Activated CD4-positive, CD25-positive, alpha-beta regulatory T cell treated with anti-CD3 and anti-CD28 coated beads, Interleukin-2, amount 50 U/mL, for 72 hours (primary cell): ENCODE results near the gene C1orf198.

Experiments
- DNase-seq: peaks from one replicate; pipeline ENCODE4 v3.0.0; 2021

C1orf198 gene

DNA sequence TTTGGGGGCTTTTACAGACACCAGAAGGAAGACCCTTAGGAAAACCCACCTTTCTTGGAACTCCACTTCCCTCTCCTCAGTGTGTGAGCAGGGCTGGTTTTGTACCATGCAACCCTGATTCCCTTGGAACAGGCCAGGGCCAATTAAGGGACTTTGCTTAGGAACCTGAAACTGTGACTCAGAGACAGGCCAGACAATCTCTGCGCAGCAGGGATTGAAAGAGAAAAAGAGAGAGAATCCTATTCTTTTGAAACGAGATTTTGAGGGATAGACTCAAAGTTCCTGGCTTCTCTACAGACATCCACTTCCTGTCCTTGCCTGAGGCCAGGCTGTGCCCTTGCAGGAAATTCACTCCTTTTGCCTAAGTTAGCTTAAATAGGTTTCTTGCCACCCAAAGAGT lies 23.1 kb upstream of the C1orf198 start:
- no peak for DNase-seq

- DNase-seq = no peak
Observed at GRCh38 chr1:230884646-230885045, 16.3 kb upstream of the C1orf198 start.

DNA sequence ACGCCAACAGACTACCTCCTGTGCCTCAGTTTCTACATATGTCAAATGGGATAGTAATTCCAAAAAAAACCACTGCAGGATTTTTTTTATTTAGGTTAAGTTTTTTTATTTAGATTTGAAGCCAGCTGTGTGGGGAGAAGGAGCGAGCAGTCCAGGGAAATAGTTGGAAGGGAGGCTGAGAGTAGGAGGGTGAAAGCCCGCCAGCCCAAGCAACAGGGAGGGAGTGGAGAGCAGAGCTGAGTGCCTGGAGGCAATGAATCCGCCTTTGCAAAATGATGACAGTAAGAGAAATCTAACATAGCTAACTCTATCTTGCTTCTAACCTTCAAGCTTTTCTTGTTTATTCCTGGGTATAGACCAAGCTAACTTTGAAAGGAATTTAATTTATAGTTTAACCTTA lies 15.6 kb upstream of the C1orf198 start:
- no peak for DNase-seq

GRCh38 chr1:230879778-230880177 lies 11.5 kb upstream of the C1orf198 start:
- DNase-seq = no peak

DNA sequence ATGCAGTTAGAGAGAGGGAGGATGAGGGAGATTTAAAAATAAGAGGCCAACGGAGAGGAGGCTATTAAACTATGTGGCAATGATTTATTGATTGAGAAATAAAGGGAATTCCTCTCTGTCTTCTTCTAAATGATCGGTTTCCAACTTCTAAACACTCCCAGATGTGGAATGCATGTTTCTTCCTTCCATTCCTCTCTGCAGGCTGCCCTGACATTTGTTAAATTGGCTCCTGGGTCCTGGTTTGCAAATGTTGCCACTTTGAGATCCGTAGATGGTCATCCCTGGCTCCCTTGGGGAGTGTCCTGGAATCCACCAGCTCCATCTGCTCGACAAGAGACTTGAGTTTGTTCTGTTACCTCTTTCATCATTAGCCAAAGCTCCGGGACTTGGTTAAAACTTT lies 10.3 kb upstream of the C1orf198 start:
- DNase-seq = no peak

- DNase-seq = no peak
Observed at GRCh38 chr1:230877924-230878590, 9.7 kb upstream of the C1orf198 start.

DNA sequence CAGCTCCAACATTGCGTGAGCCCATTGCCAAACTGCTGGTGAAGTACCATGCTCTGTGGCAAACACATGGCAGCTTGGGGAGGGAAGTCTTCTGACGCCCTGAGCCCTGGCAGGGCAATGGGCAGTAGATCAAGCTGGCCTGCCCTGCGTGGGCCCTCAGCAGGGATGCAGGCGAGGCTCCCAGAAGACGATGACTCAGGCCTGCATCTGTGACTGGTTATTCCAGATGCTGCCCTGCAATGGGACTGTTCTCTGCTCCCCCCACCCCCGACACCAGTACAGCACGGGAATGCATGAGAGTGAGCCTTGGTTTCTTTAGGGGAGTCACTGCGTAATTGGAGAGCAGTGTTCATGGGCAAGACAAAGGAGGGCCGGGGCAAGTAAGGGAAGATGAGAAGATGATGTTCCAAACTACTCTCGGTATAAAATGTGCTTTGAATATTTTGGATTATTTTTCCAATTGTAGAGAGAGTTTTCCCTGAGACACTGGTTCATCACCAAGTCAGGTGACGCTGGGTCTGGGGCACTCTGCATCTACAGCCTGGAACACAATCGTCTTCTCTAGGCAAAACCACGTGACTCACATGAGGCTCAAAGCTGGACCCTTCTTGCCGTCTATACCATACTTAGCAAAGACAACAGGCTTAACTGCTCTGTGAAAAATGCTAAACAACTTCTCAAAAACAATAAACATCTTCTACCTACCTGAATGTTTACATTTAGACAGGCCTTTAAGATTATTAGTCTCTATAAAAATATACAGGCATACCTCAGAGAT lies 9.0 kb upstream of the C1orf198 start:
- no peak for DNase-seq

GRCh38 chr1:230876660-230877059 lies 8.3 kb upstream of the C1orf198 start:
- DNase-seq = no peak

GRCh38 chr1:230875370-230875769 lies 7.0 kb upstream of the C1orf198 start:
- no peak for DNase-seq

- DNase-seq = no peak
Observed at GRCh38 chr1:230870916-230871315, 2.6 kb upstream of the C1orf198 start.

DNA sequence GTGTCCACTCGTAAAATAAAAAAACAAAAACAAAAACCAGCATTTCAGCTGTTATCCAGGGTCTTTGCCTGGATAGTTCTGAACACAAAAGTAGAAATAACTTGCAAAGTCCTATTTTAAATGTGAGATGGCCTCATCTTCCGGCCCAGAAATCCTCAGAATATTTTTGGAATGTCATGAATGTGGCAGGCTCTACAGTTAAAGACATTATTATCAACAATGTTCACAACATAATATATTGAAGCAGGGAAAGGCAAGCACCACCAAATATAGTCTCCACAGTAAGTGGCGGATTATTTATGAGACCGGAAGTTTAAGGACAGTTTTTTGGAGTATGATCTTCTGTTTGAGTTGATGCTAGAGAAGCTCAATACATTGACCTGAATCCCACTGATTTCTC lies 1.2 kb upstream of the C1orf198 start:
- no peak for DNase-seq

DNA sequence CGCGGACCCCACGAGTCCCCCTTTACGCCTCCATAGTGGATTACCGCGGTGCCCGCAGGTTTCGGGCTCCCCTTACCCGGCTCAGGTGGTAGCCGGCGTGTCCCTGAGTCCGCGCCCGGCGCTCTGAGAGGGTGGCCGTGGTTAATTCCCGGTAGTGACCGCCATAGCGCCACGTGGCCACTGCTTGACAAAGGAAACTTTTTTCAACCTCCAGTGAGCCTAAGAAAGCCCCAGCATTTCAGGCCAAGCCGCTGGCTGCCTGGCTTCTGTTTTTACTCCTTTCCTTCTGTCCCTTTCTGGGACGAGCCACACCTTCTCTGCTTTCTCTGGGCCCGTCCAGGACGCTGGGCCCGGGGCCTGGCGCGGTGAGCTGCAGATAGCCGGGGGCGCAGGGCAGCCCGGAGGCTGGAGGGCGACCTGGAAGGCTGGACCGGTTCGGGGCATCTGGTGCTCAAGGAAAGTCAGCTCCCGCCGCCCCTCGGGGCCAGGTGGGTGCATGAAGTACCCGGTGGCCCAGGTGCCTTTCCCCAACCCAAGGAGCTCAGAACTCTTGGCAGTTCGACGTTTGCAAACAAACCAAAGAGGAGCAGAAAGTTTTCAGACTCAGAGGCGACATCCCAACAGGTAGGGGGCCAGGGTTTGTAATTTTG lies 540 bp upstream of the C1orf198 start:
- DNase-seq = no peak

DNA sequence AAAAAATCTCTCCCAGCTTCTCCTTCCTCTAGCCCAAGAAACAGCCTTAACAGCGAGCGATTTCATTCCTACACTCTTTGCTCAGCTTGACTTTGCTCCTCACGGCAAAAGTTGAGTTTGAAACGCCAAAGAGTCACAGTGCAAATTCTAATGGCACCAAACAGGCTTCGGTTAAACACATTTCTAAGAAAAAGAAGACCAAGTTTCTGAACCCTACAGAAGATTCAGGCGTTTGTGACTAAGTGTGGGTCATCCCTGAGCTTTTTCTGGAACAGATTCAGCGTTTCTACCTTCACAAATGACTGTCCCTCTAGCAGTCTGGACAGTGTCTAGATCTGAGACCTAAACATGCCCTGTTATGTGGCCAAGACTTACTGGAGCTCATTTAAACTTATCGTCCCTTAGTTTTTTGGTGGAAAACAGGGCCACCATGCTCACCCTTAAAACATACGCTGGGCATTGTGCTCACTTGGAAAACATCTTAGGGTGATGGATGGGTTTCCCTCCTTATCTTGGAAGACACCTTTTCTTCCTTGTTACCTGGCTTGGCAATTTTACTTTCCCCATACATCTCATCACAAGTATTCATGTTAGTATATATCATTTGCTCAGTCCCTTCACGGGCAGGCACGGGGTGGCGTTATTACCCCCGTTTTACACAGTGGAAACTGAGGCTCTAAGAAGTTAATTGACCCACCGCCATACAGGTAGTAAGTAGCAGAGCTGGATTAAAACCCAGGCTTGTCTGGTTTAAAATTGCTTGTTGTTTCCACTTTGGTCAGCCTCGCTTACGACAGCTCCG lies 1.0 kb downstream of the C1orf198 start:
- DNase-seq = no peak

DNA sequence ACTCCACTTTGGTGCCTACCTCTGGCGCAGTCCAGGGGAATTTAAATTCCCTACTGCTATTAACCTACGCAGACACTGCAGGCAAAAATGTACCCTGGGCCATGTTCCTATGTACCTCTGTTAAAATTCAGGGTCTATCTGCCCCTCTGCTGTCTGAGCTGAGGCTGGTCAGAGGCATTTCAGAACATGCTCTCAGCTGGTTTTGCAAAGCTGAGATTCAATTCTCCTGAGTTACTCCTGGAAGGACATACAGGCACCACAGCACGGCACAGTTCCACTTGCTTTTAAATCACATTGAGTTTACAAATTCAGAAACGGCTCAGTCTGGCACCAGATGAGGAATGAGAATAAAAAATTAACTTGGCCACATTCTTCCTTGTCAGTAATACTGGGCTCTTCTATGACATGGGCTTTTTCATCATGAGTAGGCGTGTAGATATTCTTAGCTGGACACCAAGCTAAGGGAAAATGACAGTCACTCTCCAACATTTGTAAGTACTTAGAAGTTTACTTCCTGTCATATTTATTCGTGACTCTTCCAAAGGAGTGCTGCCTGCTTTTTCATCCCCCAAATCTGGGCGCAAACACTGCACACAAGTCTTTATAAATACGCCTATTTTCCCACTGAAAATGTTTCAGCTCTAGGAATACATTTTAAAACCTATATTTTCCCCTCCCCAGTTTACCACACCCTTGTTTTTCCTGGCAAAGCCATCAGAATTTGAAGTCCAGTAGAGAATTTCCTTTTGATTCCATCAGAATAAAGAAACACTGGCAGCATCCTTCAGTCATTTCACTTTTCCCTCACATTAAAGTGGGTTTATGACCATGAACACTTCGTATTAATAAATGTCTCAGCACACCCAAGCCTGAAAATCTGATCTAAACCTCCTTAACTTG lies 1.9 kb downstream of the C1orf198 start:
- no peak for DNase-seq

DNA sequence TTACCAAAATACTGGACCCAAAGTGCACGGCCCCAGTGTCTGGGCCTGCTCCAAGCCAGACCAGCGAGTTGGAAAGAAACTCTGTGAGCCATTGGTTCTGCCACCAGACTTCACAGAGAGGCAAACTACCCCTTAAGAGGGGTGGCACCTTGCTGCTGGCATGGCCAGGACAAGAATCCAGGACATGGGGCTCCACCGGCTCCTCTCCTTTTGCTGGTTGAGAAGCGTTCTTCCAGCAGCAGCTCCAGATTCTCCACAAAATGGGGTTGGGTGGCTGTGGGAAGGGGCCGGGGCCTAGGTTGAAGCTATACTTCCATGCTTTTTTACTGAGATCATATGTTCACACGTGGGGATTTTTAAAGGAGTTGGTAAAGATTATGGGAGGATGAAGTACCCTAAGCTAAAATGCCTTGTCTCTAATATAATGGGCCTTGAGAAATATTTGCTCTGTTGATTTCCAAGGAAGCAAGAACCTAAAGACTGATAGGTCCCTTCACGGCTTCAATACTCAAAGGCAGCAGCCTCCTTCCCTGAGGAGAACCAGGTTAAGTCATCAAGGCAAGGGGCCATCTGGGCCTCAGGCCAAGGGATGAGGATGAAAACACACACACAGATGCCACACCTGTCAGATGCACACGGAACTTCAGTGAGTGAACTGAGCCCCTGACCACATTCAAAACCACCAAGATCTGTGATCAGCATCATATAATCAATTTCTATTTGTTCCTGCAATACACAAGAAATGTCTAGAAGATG lies 3.1 kb downstream of the C1orf198 start:
- no peak for DNase-seq

GRCh38 chr1:230864441-230864840 lies 3.9 kb downstream of the C1orf198 start:
- DNase-seq = no peak

DNA sequence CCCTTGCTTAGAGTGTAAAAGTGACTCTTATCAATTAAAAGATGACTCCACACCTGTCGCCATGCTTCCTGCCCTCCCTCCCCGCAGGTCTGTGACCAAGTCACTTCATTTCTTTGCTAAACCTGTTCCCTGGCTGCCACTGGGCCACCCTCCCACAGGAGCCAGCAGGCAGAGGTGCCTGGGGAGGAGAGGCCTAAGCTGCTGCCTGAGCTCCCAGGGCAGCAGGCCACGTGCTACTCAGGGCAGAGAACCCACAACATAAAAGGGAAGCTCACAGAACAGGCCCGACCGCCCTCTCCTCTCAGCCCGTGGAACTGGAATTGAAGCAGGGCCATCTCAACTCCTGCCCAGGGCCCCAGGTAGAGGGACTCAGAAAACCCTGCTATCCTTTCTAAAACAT lies 4.9 kb downstream of the C1orf198 start:
- DNase-seq = no peak

- DNase-seq = no peak
Observed at GRCh38 chr1:230861970-230862595, 6.2 kb downstream of the C1orf198 start.

DNA sequence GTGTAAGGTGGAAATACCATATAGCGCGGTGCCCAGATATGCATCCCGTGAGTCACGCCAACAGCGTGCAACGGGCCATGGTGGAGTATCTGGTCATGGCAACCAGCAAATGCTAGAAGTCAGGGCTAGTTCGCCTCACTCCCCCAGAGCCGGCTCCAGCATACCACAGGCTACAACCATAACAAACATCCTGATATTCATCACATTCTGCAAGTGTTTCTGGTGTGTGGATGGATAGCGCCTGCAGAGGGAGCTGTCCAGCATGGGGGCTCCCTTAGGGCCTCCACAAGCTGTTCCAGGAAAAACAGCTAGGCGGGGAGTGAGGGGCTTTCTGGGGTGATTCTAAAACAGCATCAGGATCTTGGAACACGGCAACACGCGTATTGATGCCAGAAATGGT lies 6.8 kb downstream of the C1orf198 start:
- no peak for DNase-seq

DNA sequence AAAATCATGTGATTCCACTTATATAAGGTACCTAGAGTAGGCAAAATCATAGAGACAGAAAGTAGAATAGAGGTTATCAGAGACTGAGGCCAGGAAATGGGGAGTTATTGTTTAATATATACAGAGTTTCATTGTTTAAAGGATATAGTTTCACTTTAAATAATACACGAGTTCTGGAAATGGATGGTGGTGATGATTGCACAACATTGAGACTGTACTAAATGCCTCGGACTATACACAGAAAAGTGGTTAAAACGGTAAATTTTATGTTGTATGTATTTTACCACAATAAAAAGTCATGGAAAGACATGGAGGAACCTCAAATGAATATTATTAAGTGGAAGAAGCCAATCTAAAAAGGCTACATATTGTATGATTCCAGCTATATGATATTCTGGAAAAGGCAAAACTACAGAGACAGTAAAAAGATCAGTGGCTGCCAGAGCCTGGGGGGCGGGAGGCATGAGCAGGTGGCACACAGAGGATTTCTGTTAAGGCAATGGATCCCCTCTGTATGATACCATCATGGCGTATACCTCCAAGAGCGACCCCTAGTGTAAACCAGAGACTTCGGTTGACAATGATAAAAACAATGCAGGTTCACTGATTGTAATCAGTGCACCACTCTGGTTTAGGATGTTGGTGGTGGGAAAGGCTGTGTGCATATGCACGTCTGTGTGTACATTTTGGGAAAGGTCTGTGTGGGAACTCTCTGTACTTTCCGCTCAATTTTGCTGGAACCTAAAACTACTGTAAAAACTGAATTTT lies 7.5 kb downstream of the C1orf198 start:
- no peak for DNase-seq
